ENCODE results near the gene PSME3IP1. TPM values are rescaled to one million over a fixed set of nuclear protein-coding genes. Genes with fewer than 3 reads are reported as not detected.
"Not testable (repeated sequence)": the region's sequence is repeated elsewhere in the genome, so short reads cannot be mapped to it uniquely, and the experiment has no call there.

The PSME3IP1 gene
- polyA plus RNA-seq, 1 experiment = 96.5 TPM

GRCh38 chr16:57204675-57205074, 18.8 kb upstream of the PSME3IP1 start:
- no peak for DNase-seq (ENCODE audit: low read depth)
- Histone ChIP-seq H3K36me3 (ENCODE audit: control insufficient read depth, insufficient read depth, low read length) (peaks cover 7% of the 10 kb centered on the region), H3K27me3 (ENCODE audit: control insufficient read depth, insufficient read depth, low read length) (no peaks in the 10 kb centered on the region), H3K4me3 (ENCODE audit: low read depth, low read length) (no peak overlapping the region)
- no peak for TF ChIP-seq CTCF (IDR thresholded peaks at IDR 0.05; ENCODE audit: insufficient read depth, low read depth, low read length)
- ChIA-PET CTCF (interaction anchor here (1.6 kb wide), 1 partner anchor 10 kb away, joined by 7 read pairs; no protein-coding TSS in a partner anchor), POLR2A (no interaction called here)

- no peak for DNase-seq (ENCODE audit: low read depth)
- H3K36me3 ChIP-seq (ENCODE audit: control insufficient read depth, insufficient read depth, low read length) = peaks cover 7% of the 10 kb centered on the region
- TF ChIP-seq CTCF (IDR thresholded peaks at IDR 0.05; ENCODE audit: insufficient read depth, low read depth, low read length) = no peak
- ChIA-PET POLR2A (no interaction called here), CTCF (no interaction called here)
- H3K4me3 ChIP-seq (ENCODE audit: low read depth, low read length) = no peak overlapping the region
- H3K27me3 ChIP-seq (ENCODE audit: control insufficient read depth, insufficient read depth, low read length) = no peaks in the 10 kb centered on the region
These were observed 17.6 kb upstream of the PSME3IP1 start for GRCh38 chr16:57203451-57203850.

DNA sequence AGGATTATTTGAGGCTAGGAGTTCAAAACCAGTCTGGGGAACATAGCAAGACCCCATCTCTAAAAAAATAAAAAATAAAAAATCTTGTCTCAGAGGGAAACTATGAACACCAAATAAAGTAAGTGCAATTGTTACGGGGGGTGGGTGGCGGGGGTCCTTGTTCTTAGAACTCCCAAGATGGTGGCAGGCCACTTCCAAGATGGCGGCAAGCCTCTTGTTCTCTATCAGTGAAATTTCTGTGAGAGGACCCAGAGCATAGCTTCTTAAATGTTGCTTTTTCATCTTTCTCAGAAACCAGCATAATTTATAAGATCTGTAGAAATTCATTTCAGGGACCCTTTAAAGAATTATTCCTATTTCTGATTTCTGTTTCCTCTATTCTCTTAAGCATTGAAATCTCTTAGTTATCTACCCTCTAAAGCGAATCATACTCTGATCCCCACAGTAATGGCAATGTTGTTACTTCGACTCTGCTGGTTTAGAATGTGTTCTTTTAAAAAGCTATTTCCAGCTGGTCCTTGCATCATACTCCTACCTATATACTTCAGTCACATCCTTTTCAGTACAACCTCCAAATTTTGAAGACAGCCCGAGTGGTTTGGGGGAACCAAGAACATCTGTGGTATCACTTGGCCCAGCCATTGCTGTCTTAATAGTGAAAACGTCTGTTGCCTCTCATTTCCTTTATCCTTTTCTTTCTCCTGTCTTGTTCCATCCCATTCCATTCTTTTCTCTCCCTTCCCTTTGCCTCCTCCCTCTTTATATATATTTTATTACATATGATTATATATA, 16.5 kb upstream of the PSME3IP1 start:
- no peak overlapping the region for H3K4me3 ChIP-seq (ENCODE audit: low read depth, low read length)
- H3K27me3 ChIP-seq (ENCODE audit: control insufficient read depth, insufficient read depth, low read length) = no peaks in the 10 kb centered on the region
- ChIA-PET POLR2A (interaction anchor here (0.6 kb wide), 1 partner anchor 43 kb away, joined by 4 read pairs; no protein-coding TSS in a partner anchor), CTCF (no interaction called here)
- H3K36me3 ChIP-seq (ENCODE audit: control insufficient read depth, insufficient read depth, low read length) = peaks cover 7% of the 10 kb centered on the region
- DNase-seq (ENCODE audit: low read depth) = no peak
- no peak for TF ChIP-seq CTCF (IDR thresholded peaks at IDR 0.05; ENCODE audit: insufficient read depth, low read depth, low read length)

GRCh38 chr16:57200926-57201325, 15.1 kb upstream of the PSME3IP1 start:
- CTCF ChIA-PET; H3K36me3 ChIP-seq (ENCODE audit: control insufficient read depth, insufficient read depth, low read length); DNase-seq (ENCODE audit: low read depth); H3K27me3 ChIP-seq (ENCODE audit: control insufficient read depth, insufficient read depth, low read length); H3K4me3 ChIP-seq (ENCODE audit: low read depth, low read length); POLR2A ChIA-PET: not testable (repeated sequence)

- POLR2A ChIA-PET; H3K36me3 ChIP-seq (ENCODE audit: control insufficient read depth, insufficient read depth, low read length): not testable (repeated sequence)
These were observed 14.5 kb upstream of the PSME3IP1 start for GRCh38 chr16:57200321-57200720.

GRCh38 chr16:57196753-57197152, 10.9 kb upstream of the PSME3IP1 start:
- ChIA-PET CTCF (no interaction called here), POLR2A (interaction anchor here (0.7 to 0.9 kb wide), 2 partner anchors 13 to 49 kb away, joined by 3 to 5 read pairs; no protein-coding TSS in a partner anchor)
- H3K36me3 ChIP-seq (ENCODE audit: control insufficient read depth, insufficient read depth, low read length) = no peaks in the 10 kb centered on the region
- H3K27me3 ChIP-seq (ENCODE audit: control insufficient read depth, insufficient read depth, low read length) = no peaks in the 10 kb centered on the region
- no peak for DNase-seq (ENCODE audit: low read depth)
- no peak for TF ChIP-seq CTCF (IDR thresholded peaks at IDR 0.05; ENCODE audit: insufficient read depth, low read depth, low read length)
- H3K4me3 ChIP-seq (ENCODE audit: low read depth, low read length) = no peak overlapping the region

More at GRCh38 chr16:57200321-57200720, 14.5 kb upstream of the PSME3IP1 start:
- H3K27me3 ChIP-seq (ENCODE audit: control insufficient read depth, insufficient read depth, low read length); H3K4me3 ChIP-seq (ENCODE audit: low read depth, low read length); CTCF ChIA-PET; DNase-seq (ENCODE audit: low read depth): not testable (repeated sequence)

All from BJ (cell line).